ENCODE data around the gene MRPL38. TPM values are rescaled to one million over a fixed set of nuclear protein-coding genes. Genes with fewer than 3 reads are reported as not detected.

The MRPL38 gene
- total RNA-seq, 1 experiment from 2014 or later: 219 TPM

DNA sequence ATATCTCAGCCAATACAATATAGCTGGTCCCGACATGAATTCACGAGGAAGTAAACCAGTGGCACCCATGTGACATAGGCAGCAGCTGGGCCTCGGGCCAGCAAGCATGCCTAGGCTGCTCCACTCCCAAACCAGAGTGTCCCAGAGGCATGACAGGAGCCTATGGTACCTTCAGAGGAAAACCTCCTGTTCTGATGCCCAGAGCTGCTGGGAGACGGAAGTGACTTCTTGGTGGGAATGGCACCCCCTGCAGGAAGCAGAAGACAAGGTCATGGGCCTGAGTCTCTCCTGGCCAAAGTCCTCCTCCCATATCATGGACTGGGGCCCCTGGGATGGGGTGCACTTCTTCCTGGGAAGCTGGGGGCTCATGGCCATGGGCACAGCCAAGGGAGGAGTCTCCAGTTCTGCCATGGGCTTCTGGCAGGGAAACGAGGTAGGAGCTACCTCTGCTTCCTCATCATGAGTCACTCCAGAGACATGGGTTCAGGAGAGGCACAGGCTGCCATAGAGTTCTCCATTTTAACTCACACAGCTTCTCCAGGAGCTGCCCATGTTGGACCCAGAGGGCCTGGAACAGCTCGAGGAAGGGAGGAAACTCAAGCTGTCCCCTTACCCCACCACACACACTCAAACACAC is 22.7 kb upstream of the MRPL38 start:
- TF ChIP-seq POLR2AphosphoS5 (IDR thresholded peaks at IDR 0.05; ENCODE audit: low read depth, low read length) (no peak), RAD21 (IDR thresholded peaks at IDR 0.05; ENCODE audit: low read depth) (peak; percentile 52; the same call in 1 of the 2 replicates)
- TF ChIP-seq, protein P1, sequence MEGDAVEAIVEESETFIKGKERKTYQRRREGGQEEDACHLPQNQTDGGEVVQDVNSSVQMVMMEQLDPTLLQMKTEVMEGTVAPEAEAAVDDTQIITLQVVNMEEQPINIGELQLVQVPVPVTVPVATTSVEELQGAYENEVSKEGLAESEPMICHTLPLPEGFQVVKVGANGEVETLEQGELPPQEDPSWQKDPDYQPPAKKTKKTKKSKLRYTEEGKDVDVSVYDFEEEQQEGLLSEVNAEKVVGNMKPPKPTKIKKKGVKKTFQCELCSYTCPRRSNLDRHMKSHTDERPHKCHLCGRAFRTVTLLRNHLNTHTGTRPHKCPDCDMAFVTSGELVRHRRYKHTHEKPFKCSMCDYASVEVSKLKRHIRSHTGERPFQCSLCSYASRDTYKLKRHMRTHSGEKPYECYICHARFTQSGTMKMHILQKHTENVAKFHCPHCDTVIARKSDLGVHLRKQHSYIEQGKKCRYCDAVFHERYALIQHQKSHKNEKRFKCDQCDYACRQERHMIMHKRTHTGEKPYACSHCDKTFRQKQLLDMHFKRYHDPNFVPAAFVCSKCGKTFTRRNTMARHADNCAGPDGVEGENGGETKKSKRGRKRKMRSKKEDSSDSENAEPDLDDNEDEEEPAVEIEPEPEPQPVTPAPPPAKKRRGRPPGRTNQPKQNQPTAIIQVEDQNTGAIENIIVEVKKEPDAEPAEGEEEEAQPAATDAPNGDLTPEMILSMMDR (IDR thresholded peaks at IDR 0.05 in 2 of 3, conservative IDR thresholded peaks at IDR 0.05 in 1 of 3; ENCODE audit: borderline replicate concordance in 1 of 3, insufficient read depth in 1 of 3, low read depth in 2 of 3, low read length in 2 of 3): peak; percentile 48 to 60 (median 50)
- POLR2A ChIA-PET: interaction anchor here (1.2 to 2.2 kb wide), 2 partner anchors 14 to 22 kb away, joined by 4 to 6 read pairs; partner anchors contain the start of gene FBF1
- Histone ChIP-seq H3K9me2 (ENCODE audit: insufficient read depth) (no peaks in the 10 kb centered on the region), H3K79me2 (ENCODE audit: insufficient read depth, low read length) (no peaks in the 10 kb centered on the region), H4K20me1 (ENCODE audit: insufficient read depth) (no peaks in the 10 kb centered on the region), H3K4me2 (ENCODE audit: low read length) (no peak overlapping the region), H3K4me1 (ENCODE audit: control insufficient read depth in 1 of 2, insufficient read depth in 2 of 2, low read length in 2 of 2) (peaks cover 0 to 8% of the 10 kb centered on the region in 2 experiments; a peak in 2 of 4 replicates), H2AFZ (ENCODE audit: low read depth, low read length, poor library complexity, severe bottlenecking) (no peak overlapping the region), H3K9ac (ENCODE audit: low read length) (no peak overlapping the region), H3K36me3 (ENCODE audit: control insufficient read depth in 1 of 2, insufficient read depth in 2 of 2, low read length in 2 of 2) (no peaks in the 10 kb centered on the region), H3K9me3 (ENCODE audit: control insufficient read depth in 1 of 2, insufficient read depth in 1 of 2, low read depth in 1 of 2, low read length in 2 of 2) (no peaks in the 10 kb centered on the region), H3K4me3 (replicated peaks in 1 of 2; ENCODE audit: low read depth in 1 of 2, low read length in 2 of 2) (no peak overlapping the region), H3K27ac (ENCODE audit: low read depth, low read length) (no peak overlapping the region), H3K27me3 (ENCODE audit: insufficient read depth, low read length) (no peaks in the 10 kb centered on the region)
- TSS peak; percentile 37 for BruUV-seq (replicated peaks)
- CTCF ChIA-PET: interaction anchor here (0.6 to 2.2 kb wide), 11 partner anchors 10 to 162 kb away, joined by 3 to 18 read pairs (median 4); partner anchors contain the start of genes FBF1 and MRPL38
- ATAC-seq: peak; percentile 94
- RAD21 ChIA-PET (ENCODE audit: low non-redundant PET in 1 of 2, low total read pairs in 2 of 2, uncharacterized antibody in 2 of 2, unreplicated experiment in 2 of 2): interaction anchor here in 1 of 2 experiments (1.0 kb wide), 1 partner anchor 155 kb away, joined by 3 read pairs; no protein-coding TSS in a partner anchor
- DNase-seq (ENCODE audit: low read depth, low spot score): peak; percentile 46
- intact Hi-C loops (cut with micrococcal nuclease): loop anchor here (1.0 kb wide), 1 partner anchor 22 kb away; no protein-coding TSS in a partner anchor

DNA sequence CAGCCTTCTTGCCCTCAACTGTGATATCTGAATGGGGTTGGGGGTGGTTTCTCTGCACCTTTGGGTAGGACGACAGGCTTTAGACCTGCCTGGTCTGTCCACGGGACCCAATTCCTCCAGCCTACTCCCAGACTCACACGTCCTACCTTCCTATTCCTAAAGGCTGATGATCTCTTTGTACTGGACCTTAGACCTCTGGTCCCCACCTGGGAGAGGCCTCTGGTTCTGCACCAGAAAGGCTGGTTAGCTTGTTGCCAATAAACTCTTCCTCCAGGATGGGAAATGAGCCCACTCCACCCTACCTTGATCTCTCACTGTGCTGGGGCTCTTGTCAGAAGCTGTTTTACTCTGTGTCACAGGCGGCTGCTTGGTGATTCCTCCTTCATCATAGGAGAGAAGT is 21.8 kb upstream of the MRPL38 start:
- no peak overlapping the region for H2AFZ ChIP-seq (ENCODE audit: low read depth, low read length, poor library complexity, severe bottlenecking)
- ATAC-seq (no peak), DNase-seq (ENCODE audit: low read depth, low spot score) (no peak)
- TF ChIP-seq EZH2phosphoT487 (IDR thresholded peaks at IDR 0.05; ENCODE audit: borderline replicate concordance) (no peak), ZFX (IDR thresholded peaks at IDR 0.05) (no peak), ZNF274 (IDR thresholded peaks at IDR 0.05; ENCODE audit: low read depth, low read length) (no peak), EZH2 (IDR thresholded peaks at IDR 0.05) (no peak), POLR2A (IDR thresholded peaks at IDR 0.05; ENCODE audit: borderline replicate concordance, extremely low read depth, insufficient read depth, insufficient read length) (no peak)
- no TSS peak for BruUV-seq (replicated peaks)
- no peaks in the 10 kb centered on the region for H3K36me3 ChIP-seq (ENCODE audit: control insufficient read depth in 1 of 2, insufficient read depth in 2 of 2, low read length in 2 of 2)
- H3K4me3 ChIP-seq (replicated peaks in 1 of 2; ENCODE audit: low read depth in 1 of 2, low read length in 2 of 2): no peak overlapping the region
- no peaks in the 10 kb centered on the region for H3K9me2 ChIP-seq (ENCODE audit: insufficient read depth)
- H3K9me3 ChIP-seq (ENCODE audit: control insufficient read depth in 1 of 2, insufficient read depth in 1 of 2, low read depth in 1 of 2, low read length in 2 of 2): no peaks in the 10 kb centered on the region
- H3K9ac ChIP-seq (ENCODE audit: low read length): no peak overlapping the region
- no peaks in the 10 kb centered on the region for H3K27me3 ChIP-seq (ENCODE audit: insufficient read depth, low read length)
- intact Hi-C loops (cut with micrococcal nuclease): no loop called here
- H3K4me2 ChIP-seq (ENCODE audit: low read length): no peak overlapping the region
- H3K4me1 ChIP-seq (ENCODE audit: control insufficient read depth in 1 of 2, insufficient read depth in 2 of 2, low read length in 2 of 2): peaks cover 0 to 8% of the 10 kb centered on the region in 2 experiments; a peak in 2 of 4 replicates
- no peaks in the 10 kb centered on the region for H3K79me2 ChIP-seq (ENCODE audit: insufficient read depth, low read length)
- ChIA-PET CTCF (interaction anchor here (1.0 to 2.2 kb wide), 6 partner anchors 9 to 65 kb away, joined by 3 to 18 read pairs (median 6); partner anchors contain the start of genes FBF1 and MRPL38), RAD21 (ENCODE audit: low non-redundant PET in 1 of 2, low total read pairs in 2 of 2, uncharacterized antibody in 2 of 2, unreplicated experiment in 2 of 2) (interaction anchor here in 1 of 2 experiments (1.0 kb wide), 1 partner anchor 154 kb away, joined by 3 read pairs; no protein-coding TSS in a partner anchor), POLR2A (interaction anchor here (1.2 kb wide), 1 partner anchor 21 kb away, joined by 4 read pairs; no protein-coding TSS in a partner anchor)
- H4K20me1 ChIP-seq (ENCODE audit: insufficient read depth): no peaks in the 10 kb centered on the region
- no peak overlapping the region for H3K27ac ChIP-seq (ENCODE audit: low read depth, low read length)
